ENCODE measurements around the gene TTLL6. TPM values are rescaled to one million over a fixed set of nuclear protein-coding genes. Genes with fewer than 3 reads are reported as not detected.
"Not testable (repeated sequence)": the region's sequence is repeated elsewhere in the genome, so short reads cannot be mapped to it uniquely, and the experiment has no call there.

Gene TTLL6
- total RNA-seq, 1 donor from 2014 or later: not detected

DNA sequence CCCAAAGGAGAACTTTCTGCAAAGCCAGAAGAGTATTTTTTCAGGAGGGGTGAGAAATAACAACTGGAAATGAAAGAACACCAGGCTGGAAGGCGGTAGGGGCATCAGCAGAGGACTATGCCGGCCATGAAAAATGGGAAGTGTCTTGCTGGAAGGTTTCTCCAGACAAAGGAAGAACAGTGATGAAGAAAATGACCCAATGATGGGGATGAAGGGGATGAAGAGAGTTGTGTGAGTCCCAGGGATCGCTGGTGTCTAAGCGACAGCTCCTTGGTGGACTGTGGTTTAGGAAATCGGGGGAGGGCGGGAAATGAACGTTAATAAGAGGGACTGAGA is 623 bp downstream of the TTLL6 start:
- no peak for DNase-seq (ENCODE audit: low read depth)

- DNase-seq (ENCODE audit: low read depth): no peak
These were observed 1.7 kb downstream of the TTLL6 start for GRCh38 chr17:48815311-48815710.

GRCh38 chr17:48814504-48814903 is 2.5 kb downstream of the TTLL6 start:
- DNase-seq (ENCODE audit: low read depth): peak; percentile 64

- DNase-seq (ENCODE audit: low read depth): no peak
These were observed 5.0 kb downstream of the TTLL6 start for GRCh38 chr17:48812001-48812400.

DNA sequence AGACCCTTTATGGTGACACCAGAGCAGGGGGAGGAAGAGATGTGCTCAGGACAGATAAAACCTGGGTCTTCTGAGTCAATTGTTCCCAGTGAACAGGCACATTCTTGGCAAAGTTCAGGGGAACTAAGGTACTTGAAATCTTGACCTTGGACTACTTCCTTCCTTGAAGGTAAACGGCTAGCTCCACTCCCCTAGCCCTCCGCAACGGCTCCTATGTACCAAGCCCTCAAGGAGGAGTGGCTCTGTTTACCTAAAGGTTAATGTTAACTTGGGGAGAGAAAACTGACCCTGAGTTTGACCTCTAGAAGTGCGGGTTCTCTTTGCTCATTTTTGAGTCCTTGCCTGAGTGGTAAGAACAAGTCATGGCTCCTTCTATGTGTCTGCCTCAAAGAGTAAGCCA is 7.8 kb downstream of the TTLL6 start:
- DNase-seq (ENCODE audit: low read depth): no peak

GRCh38 chr17:48804936-48805411 is 12.1 kb downstream of the TTLL6 start:
- DNase-seq (ENCODE audit: low read depth): peak; percentile 56

DNA sequence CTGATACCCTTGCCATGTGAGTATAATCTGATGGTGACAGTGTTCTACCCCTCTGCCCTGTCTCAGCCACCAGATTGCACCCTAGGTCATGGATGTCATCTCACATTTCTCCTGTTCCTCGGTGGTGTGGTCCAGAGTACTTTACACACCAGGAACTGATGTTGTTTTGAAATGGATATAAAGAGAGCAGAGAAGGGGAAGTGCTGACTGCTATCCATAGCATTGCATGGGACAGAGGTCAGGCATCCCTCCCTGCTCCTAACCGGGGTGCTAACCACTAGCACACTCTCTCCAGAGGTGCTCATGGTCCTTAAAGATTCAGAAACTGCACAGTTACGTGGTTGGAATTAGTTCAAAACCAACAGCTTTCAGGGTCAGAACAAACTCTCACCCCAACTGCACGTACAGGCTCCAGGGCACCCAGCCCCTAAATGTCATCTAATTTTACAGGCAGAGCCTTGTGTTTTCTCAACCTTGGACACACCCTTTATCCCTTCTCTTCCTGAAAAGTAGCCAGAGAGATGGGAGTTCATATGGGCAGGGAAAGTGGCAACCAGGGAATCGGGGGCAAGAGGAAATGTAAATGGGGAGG is 16.3 kb downstream of the TTLL6 start:
- no peak for DNase-seq (ENCODE audit: low read depth)

DNA sequence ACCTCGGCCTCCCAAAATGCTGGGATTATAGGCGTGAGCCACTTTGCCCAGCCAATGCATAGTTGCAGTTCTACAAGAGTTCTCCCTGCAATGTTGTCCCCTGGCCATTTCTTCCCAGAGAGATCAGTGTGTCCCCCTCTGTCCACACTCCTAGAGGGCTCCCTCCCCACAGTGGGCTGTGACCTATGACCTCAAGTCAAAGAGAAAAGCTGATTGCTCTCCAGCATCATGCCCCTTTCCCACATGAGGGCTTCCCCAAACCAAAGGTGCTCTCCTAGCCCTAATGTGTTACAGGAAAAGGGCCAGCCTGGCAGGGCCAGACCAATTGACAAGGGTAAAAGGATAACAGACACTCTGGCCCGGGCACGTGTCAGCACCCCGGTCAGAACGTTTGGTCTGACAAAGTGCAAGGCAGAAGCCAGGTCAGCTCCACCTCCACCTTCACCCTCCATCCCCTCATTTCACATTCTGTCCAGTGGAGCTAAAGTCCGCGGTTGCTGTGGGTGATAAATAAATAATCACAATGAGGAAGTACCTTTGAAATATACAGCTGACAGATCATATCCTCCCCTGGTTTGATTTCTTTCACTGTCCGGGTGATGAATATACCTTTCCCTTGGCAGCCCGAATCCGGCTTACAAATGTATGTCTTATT is 17.8 kb downstream of the TTLL6 start:
- no peak for DNase-seq (ENCODE audit: low read depth)

GRCh38 chr17:48796163-48796522 is 20.9 kb downstream of the TTLL6 start:
- DNase-seq (ENCODE audit: low read depth): not testable (repeated sequence)

GRCh38 chr17:48795444-48796162 is 21.4 kb downstream of the TTLL6 start:
- peak; percentile 45 for DNase-seq (ENCODE audit: low read depth)

- DNase-seq (ENCODE audit: low read depth): no peak
These were observed 24.8 kb downstream of the TTLL6 start for GRCh38 chr17:48792033-48792798.

DNA sequence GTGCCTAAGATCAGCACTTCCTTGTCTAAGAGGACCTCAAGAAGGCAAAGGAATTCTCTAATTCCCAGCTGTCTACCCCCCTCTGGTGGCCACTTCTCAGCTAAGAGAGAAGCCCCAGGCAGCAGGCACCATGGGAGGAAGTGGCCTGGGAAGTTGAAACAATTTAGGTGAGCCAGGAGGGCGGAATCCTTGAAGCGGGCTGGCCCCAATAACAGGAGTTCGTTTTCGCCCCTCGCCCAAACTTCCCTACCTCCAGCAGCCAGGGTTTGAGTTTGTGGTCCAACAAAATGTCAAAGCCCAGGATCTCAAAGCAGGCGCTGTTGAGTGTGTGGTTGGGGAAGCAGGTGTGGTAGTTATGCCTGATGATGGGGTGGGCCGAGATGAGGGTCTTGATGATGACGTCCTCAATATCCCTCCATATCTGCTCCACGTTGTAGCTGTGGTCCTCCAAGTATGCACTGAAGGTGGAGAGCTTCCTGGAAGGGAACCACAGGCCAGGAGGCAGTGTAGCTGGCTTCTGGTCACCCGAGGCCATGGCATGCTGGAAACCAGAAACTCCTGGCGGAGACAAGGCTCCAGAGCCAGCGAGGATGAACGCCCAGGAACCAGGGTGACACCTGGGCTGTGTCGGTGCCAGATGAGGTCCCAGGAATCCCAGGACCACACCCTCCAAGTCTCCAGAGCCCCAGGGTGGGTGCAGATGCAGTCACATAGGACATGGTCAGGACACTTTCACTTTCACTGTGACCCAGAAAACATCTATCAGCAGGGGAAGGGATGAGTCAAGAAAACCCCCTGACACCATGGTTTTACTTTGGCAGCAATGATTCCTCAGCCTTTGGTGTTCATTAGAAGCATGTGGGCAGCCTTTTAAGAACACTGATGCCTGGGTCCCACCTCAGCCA is 25.6 kb downstream of the TTLL6 start:
- peak; percentile 92 for DNase-seq (ENCODE audit: low read depth)

- no peak for DNase-seq (ENCODE audit: low read depth)
These were observed 26.4 kb downstream of the TTLL6 start for GRCh38 chr17:48790607-48791127.

DNA sequence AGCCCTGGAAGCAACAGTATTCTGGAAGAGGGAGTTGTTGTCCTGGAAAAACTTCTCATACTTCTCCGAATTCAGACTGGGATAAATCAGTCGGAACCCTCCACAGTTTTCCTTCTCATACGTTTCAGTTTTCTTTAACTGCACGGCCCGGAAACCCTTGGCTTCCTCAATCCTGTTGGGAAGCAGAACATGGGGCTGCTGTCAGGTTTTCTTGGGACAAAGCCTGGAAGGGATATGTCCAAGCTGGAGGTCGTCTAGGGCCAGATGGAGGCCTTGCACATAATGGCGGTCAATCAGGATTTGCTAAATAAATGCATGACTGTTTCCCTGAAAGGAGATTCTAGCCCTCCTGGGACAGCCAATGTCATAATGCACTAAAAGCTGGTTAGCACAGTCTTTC is 29.2 kb downstream of the TTLL6 start:
- DNase-seq (ENCODE audit: low read depth): no peak

DNA sequence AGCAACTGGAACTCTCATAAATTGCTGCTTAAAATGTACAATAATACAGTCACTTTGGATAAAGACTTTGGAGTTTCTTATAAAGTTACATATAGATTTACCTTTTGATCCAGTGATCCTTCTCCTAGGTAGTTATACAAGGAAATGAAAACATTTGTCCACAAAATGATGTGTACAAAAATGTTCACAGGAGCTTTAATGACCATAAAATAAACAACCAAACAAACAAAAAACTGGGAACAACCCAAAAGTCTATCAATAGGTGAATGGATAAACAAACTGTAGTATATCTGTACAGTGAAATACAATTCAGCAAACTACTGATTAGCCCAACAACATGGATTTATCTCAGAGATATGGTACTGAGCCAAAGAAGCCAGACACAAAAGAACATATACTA is 37.6 kb downstream of the TTLL6 start:
- no peak for DNase-seq (ENCODE audit: low read depth)

- no peak for DNase-seq (ENCODE audit: low read depth)
These were observed 40.4 kb downstream of the TTLL6 start for GRCh38 chr17:48776602-48777001.

GRCh38 chr17:48773245-48773644 is 43.8 kb downstream of the TTLL6 start:
- no peak for DNase-seq (ENCODE audit: low read depth)

DNA sequence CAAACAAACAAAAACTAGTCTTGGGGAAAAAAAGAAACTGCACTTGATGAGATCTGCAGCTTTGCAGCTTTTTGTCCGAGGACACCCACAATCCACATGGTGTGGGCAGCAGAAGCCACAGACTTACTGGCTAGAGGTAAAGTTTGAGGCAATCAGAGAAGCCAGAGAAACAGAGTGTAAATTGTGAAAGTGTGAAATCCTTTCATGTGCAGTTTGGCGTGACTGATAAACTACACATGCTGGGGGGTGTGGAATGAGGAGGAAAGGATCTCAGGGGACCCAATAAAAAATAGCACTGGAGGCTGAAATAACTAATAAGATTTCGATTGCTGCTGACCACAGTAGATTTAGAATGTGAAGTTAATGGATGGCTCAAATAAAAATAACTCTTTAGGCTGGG is 46.1 kb downstream of the TTLL6 start:
- no peak for DNase-seq (ENCODE audit: low read depth)

DNA sequence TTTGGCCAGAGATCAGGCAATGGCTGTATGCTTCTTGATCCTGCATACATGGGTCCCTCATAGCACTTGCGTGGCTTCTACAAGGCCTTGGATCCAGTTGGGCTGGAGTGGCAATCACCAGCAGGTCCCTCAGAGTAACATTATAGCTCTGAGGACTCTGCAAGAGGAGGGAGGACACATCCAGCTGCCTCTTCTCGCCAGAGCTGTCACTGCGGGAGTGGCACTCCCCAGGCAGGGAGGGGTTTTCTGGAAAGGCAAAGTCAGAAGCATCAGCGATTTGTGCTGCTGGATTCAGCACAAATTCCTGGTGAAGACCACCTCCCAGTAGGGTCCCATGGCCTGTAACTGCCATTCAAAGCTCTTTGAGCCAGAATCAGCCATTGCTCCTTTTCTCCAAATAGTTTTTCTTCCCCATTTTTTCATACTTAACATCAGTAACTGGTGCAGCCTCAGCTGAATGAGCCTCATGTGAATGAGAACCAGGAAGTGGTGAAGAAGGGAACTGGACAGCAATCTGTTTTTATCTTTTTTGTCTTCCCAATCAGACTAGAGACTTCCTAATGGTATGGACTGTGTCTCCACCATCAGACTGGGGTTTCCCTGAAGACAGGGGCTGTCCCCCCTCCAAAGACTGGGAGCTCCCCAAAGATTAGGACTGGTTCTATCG is 47.9 kb downstream of the TTLL6 start:
- DNase-seq (ENCODE audit: low read depth): peak; percentile 35

DNA sequence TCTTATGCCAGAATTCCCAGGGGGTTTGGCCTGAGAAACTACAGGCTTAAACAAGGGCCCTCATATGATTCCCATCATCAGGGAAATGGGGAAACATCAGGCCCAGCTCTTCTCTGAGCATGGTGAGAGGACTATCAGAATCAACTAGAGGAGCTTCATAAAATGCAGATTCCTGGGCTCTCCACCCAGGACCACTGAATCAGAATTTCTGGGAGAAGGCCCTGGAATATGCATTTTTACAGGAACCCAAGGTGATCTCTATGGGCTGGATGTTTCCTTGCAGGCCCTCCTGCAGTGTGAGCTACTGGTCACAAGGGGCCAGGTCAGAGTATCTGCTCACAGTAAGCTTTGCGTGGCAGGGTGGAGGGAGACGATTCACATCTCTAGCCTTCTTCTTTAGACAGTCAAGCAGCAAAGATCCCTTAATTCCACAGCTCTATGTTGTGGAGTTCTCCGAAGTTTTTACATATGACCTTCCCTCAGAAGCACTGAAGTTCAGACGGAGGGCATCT is 49.7 kb downstream of the TTLL6 start:
- DNase-seq (ENCODE audit: low read depth): no peak

Measured in myocyte (in vitro differentiated cells).